Gastroesophageal sphincter (tissue), 3 donors: ENCODE results near the gene SLC9A3.

Source experiments
- CTCF ChIP-seq, 4 experiments: fragments of 200-600 bp in 2 of 4; fragments of 450-650 bp in 2 of 4; sonication (generic) in 1 of 4; IDR thresholded peaks; one replicate each; pipeline ENCODE4 v1.5.1; 2017 to 2019; ENCODE audit warnings: antibody characterized with exemption in 4 of 4, mild to moderate bottlenecking in 2 of 4, moderate library complexity in 2 of 4
- EP300 ChIP-seq: sonication (generic); formaldehyde crosslinking; IDR thresholded peaks from one replicate; pipeline ENCODE4 v1.6.1; 2017; ENCODE audit warnings: antibody characterized with exemption, mild to moderate bottlenecking

DNA sequence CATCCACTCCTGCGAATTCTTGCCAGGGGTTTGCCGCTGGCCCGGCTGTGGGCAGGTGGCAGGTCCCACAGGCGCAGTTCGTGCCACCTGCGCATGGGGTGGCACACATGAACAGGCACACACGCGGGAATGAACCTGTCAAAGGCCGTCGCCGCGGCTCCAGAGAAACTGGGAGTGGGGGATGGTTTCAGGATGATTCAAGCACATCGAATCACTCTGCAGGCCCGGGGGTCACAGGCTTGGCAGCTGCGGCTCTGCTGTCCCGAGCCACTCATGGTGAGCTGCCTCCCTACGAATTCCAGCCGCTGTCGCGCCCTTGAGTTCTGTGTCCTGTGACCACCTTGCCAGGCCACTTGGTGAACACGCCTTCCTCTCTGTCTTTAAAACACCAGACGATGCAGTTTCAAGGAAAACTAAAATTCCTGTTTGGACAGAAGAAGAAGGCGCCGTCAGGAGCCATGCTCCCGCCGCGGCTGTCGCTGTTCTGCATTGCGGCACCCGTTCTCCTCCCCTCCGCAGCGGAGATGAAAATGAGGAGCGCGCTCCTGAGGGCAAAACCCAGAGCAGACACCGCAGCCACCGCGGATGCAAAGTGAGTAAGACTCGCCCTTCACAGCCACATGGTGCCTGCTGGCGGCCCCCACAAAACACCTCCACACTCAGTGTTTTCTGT is 96.7 kb downstream of the SLC9A3 start:
- TF ChIP-seq EP300 (no peak), CTCF (IDR thresholded peaks at IDR 0.05) (no peak)
